ENCODE results near the gene EIF3A. TPM values are rescaled to one million over a fixed set of nuclear protein-coding genes. Genes with fewer than 3 reads are reported as not detected.
"Not testable (repeated sequence)": the region's sequence is repeated elsewhere in the genome, so short reads cannot be mapped to it uniquely, and the experiment has no call there.

Gene EIF3A
- polyA plus RNA-seq, 3 donors = 18.8 to 49.1 (median 24.2) TPM

GRCh38 chr10:119113751-119114732 is 33.4 kb upstream of the EIF3A start:
- no peak overlapping the region for H3K9ac ChIP-seq (ENCODE audit: insufficient read depth, low read length, poor library complexity, severe bottlenecking)
- peak overlapping the region; percentile 46 to 74 for H3K27ac ChIP-seq (ENCODE audit: low read depth in 1 of 2, low read length in 2 of 2)
- 18% methylated on average over 7 of the region's 11 CpGs for WGBS (ENCODE audit: insufficient coverage)
- H3K4me1 ChIP-seq (ENCODE audit: control insufficient read depth in 1 of 2, insufficient read depth in 2 of 2, low read length in 2 of 2) = peaks cover 51 to 55% of the 10 kb centered on the region in 2 donors
- DNase-seq = peak; percentile 40 to 69 (median 61)
- Mint-ChIP-seq H3K27ac (peak overlapping the region; percentile 74 to 90 (median 82)), H3K36me3 (peaks cover 47 to 89% of the 10 kb centered on the region in 2 donors), H3K4me1 (peaks cover 40% of the 10 kb centered on the region), H3K4me3 (peak overlapping the region; percentile 21 to 78), H3K9me3 (peaks cover 0 to 3% (median 0%) of the 10 kb centered on the region in 7 donors), H3K27me3 (ENCODE audit: low read depth in 3 of 3) (peaks cover 0 to 3% (median 0%) of the 10 kb centered on the region in 3 donors)
- peaks cover 79% of the 10 kb centered on the region for H3K79me2 ChIP-seq (ENCODE audit: insufficient read depth, low read length)
- no peaks in the 10 kb centered on the region for H3K27me3 ChIP-seq (ENCODE audit: control insufficient read depth in 2 of 2, insufficient read depth in 2 of 2, low read length in 2 of 2)
- H4K20me1 ChIP-seq (ENCODE audit: insufficient read depth, low read length) = peaks cover 12% of the 10 kb centered on the region
- no peak overlapping the region for H2AFZ ChIP-seq (ENCODE audit: insufficient read depth, low read depth, low read length, poor library complexity, severe bottlenecking)
- H3K4me3 ChIP-seq (replicated peaks in 1 of 3; ENCODE audit: low read depth in 2 of 3, low read length in 3 of 3) = peak overlapping the region in 1 of 3 experiments; percentile 37
- intact Hi-C loops (cut with micrococcal nuclease) = loop anchor here (5.0 kb wide), 1 partner anchor 37 kb away; no protein-coding TSS in a partner anchor
- peak overlapping the region; percentile 33 for H3K4me2 ChIP-seq (replicated peaks; ENCODE audit: extremely low read depth, low read length, poor library complexity, severe bottlenecking)
- no peaks in the 10 kb centered on the region for H3K9me3 ChIP-seq (replicated peaks in 1 of 2; ENCODE audit: control insufficient read depth in 1 of 2, insufficient read depth in 1 of 2, low read length in 2 of 2)
- peaks cover 71 to 89% of the 10 kb centered on the region in 2 donors for H3K36me3 ChIP-seq (replicated peaks in 1 of 2; ENCODE audit: control insufficient read depth in 1 of 2, insufficient read depth in 2 of 2, low read length in 2 of 2)
- no peak for TF ChIP-seq CTCF (IDR thresholded peaks at IDR 0.05)

GRCh38 chr10:119112056-119112455 is 31.4 kb upstream of the EIF3A start:
- Histone ChIP-seq H3K4me1 (ENCODE audit: control insufficient read depth in 1 of 2, insufficient read depth in 2 of 2, low read length in 2 of 2) (peaks cover 71 to 74% of the 10 kb centered on the region in 2 donors), H3K27ac (ENCODE audit: low read depth in 1 of 2, low read length in 2 of 2) (peak overlapping the region in 1 of 2 donors; percentile 74), H3K36me3 (replicated peaks in 1 of 2; ENCODE audit: control insufficient read depth in 1 of 2, insufficient read depth in 2 of 2, low read length in 2 of 2) (peaks cover 61 to 70% of the 10 kb centered on the region in 2 donors), H3K4me2 (replicated peaks; ENCODE audit: extremely low read depth, low read length, poor library complexity, severe bottlenecking) (peak overlapping the region; percentile 10), H3K79me2 (ENCODE audit: insufficient read depth, low read length) (peaks cover 71% of the 10 kb centered on the region), H4K20me1 (ENCODE audit: insufficient read depth, low read length) (peaks cover 12% of the 10 kb centered on the region), H3K9ac (ENCODE audit: insufficient read depth, low read length, poor library complexity, severe bottlenecking) (no peak overlapping the region), H2AFZ (ENCODE audit: insufficient read depth, low read depth, low read length, poor library complexity, severe bottlenecking) (no peak overlapping the region), H3K9me3 (replicated peaks in 1 of 2; ENCODE audit: control insufficient read depth in 1 of 2, insufficient read depth in 1 of 2, low read length in 2 of 2) (no peaks in the 10 kb centered on the region), H3K4me3 (replicated peaks in 1 of 3; ENCODE audit: low read depth in 2 of 3, low read length in 3 of 3) (no peak overlapping the region), H3K27me3 (ENCODE audit: control insufficient read depth in 2 of 2, insufficient read depth in 2 of 2, low read length in 2 of 2) (no peaks in the 10 kb centered on the region)
- Mint-ChIP-seq H3K36me3 (peaks cover 39 to 83% of the 10 kb centered on the region in 2 donors), H3K4me1 (peaks cover 53% of the 10 kb centered on the region), H3K4me3 (no peak overlapping the region), H3K9me3 (peaks cover 0 to 3% (median 2%) of the 10 kb centered on the region in 7 donors), H3K27ac (peak overlapping the region in 6 of 7 donors; percentile 41 to 85 (median 74)), H3K27me3 (ENCODE audit: low read depth in 3 of 3) (peaks cover 0 to 3% (median 0%) of the 10 kb centered on the region in 3 donors)
- no CpG with 5 or more reads among the region's 4 CpGs for WGBS (ENCODE audit: insufficient coverage)
- TF ChIP-seq CTCF (IDR thresholded peaks at IDR 0.05) = no peak
- intact Hi-C loops (cut with micrococcal nuclease) = loop anchor here (5.0 kb wide), 1 partner anchor 35 kb away; no protein-coding TSS in a partner anchor
- DNase-seq = peak in 2 of 3 donors; percentile 37 to 49

GRCh38 chr10:119107771-119108170 is 27.2 kb upstream of the EIF3A start:
- H3K9ac ChIP-seq (ENCODE audit: insufficient read depth, low read length, poor library complexity, severe bottlenecking); H3K4me3 ChIP-seq (replicated peaks in 1 of 3; ENCODE audit: low read depth in 2 of 3, low read length in 3 of 3); H3K27me3 Mint-ChIP-seq (ENCODE audit: low read depth in 3 of 3); intact Hi-C loops (cut with micrococcal nuclease); H2AFZ ChIP-seq (ENCODE audit: insufficient read depth, low read depth, low read length, poor library complexity, severe bottlenecking); H4K20me1 ChIP-seq (ENCODE audit: insufficient read depth, low read length); H3K9me3 Mint-ChIP-seq; H3K9me3 ChIP-seq (replicated peaks in 1 of 2; ENCODE audit: control insufficient read depth in 1 of 2, insufficient read depth in 1 of 2, low read length in 2 of 2); H3K27me3 ChIP-seq (ENCODE audit: control insufficient read depth in 2 of 2, insufficient read depth in 2 of 2, low read length in 2 of 2): not testable (repeated sequence)
- Histone ChIP-seq H3K4me1 (ENCODE audit: control insufficient read depth in 1 of 2, insufficient read depth in 2 of 2, low read length in 2 of 2) (peaks cover 65 to 71% of the 10 kb centered on the region in 2 donors), H3K36me3 (replicated peaks in 1 of 2; ENCODE audit: control insufficient read depth in 1 of 2, insufficient read depth in 2 of 2, low read length in 2 of 2) (peaks cover 29 to 30% of the 10 kb centered on the region in 2 donors), H3K79me2 (ENCODE audit: insufficient read depth, low read length) (peaks cover 64% of the 10 kb centered on the region), H3K4me2 (replicated peaks; ENCODE audit: extremely low read depth, low read length, poor library complexity, severe bottlenecking) (peak overlapping the region; percentile 17), H3K27ac (ENCODE audit: low read depth in 1 of 2, low read length in 2 of 2) (peak overlapping the region; percentile 64 to 83)
- peaks cover 26 to 53% of the 10 kb centered on the region in 2 donors for H3K36me3 Mint-ChIP-seq
- H3K4me3 Mint-ChIP-seq = peak overlapping the region in 1 of 2 donors; percentile 63
- H3K27ac Mint-ChIP-seq = peak overlapping the region; percentile 84 to 93 (median 91)
- H3K4me1 Mint-ChIP-seq = peaks cover 52% of the 10 kb centered on the region
- peak; percentile 54 to 63 (median 61) for DNase-seq
- no CpG with 5 or more reads among the region's 2 CpGs for WGBS (ENCODE audit: insufficient coverage)
